BJ (cell line): ENCODE results near the gene PLPP7. TPM values are rescaled to one million over a fixed set of nuclear protein-coding genes. Genes with fewer than 3 reads are reported as not detected.
"Not testable (repeated sequence)": the region's sequence is repeated elsewhere in the genome, so short reads cannot be mapped to it uniquely, and the experiment has no call there.

ENCODE experiments used
- CTCF ChIA-PET: fragments of 350-600 bp; formaldehyde crosslinking; extraction: SDS; loops from one replicate; lab custom pipeline; 2021; ENCODE audit warnings: antibody characterized with exemption, inconsistent platforms; lab: Yijun Ruan, JAX
- POLR2A ChIA-PET: fragments of 300-600 bp; sonication (Branson Sonifier 250); formaldehyde crosslinking; extraction: SDS; loops from one replicate; lab custom pipeline; 2021; ENCODE audit warnings: antibody characterized with exemption; lab: Charles Lee
- DNase-seq: peaks from one replicate; pipeline ENCODE4 v3.0.0-alpha.2; 2011; ENCODE audit warnings: low read depth
- H3K27me3 ChIP-seq: 2 replicates; pipeline ENCODE4 v1.6.0; 2011; ENCODE audit warnings: low read length; ENCODE audit not compliant: control insufficient read depth, insufficient read depth
- H3K36me3 ChIP-seq: 2 replicates; pipeline ENCODE4 v1.5.1; 2011; ENCODE audit warnings: low read length; ENCODE audit not compliant: control insufficient read depth, insufficient read depth
- H3K4me3 ChIP-seq: 2 replicates; pipeline ENCODE4 v1.5.1; 2011; ENCODE audit warnings: low read depth, mild to moderate bottlenecking, control low read depth, low read length
- CTCF ChIP-seq: IDR thresholded peaks from 2 replicates; pipeline ENCODE4 v1.5.1; 2011; ENCODE audit warnings: low read depth, mild to moderate bottlenecking, control low read depth, inconsistent platforms, low read length, moderate library complexity; ENCODE audit not compliant: insufficient read depth
- polyA plus RNA-seq: library from polyadenylated mRNA; depleted of rRNA; stranded (reverse); fragments of >200 nt; gene quantifications from 2 replicates; pipeline ENCODE4 v1.2.3, GENCODE V29; 2011

The PLPP7 gene
- polyA plus RNA-seq, 1 experiment = 3.9 TPM

GRCh38 chr9:131262327-131263032, 27.0 kb upstream of the PLPP7 start:
- CTCF ChIA-PET = no interaction called here
- TF ChIP-seq CTCF = no peak
- no peaks in the 10 kb centered on the region for H3K36me3 ChIP-seq
- H3K4me3 ChIP-seq = no peak overlapping the region
- POLR2A ChIA-PET = no interaction called here
- DNase-seq = no peak
- H3K27me3 ChIP-seq = no peaks in the 10 kb centered on the region

GRCh38 chr9:131263033-131263343, 26.5 kb upstream of the PLPP7 start:
- POLR2A ChIA-PET, H3K36me3 ChIP-seq, H3K27me3 ChIP-seq, DNase-seq, CTCF ChIA-PET, H3K4me3 ChIP-seq: not testable (repeated sequence)

- ChIA-PET POLR2A (interaction anchor here (0.7 kb wide), 1 partner anchor 37 kb away, joined by 5 read pairs; no protein-coding TSS in a partner anchor), CTCF (no interaction called here)
- H3K27me3 ChIP-seq = no peaks in the 10 kb centered on the region
- H3K36me3 ChIP-seq = no peaks in the 10 kb centered on the region
- no peak for DNase-seq
- no peak for TF ChIP-seq CTCF
- no peak overlapping the region for H3K4me3 ChIP-seq
These were observed 25.8 kb upstream of the PLPP7 start for GRCh38 chr9:131263701-131264100.

- no peaks in the 10 kb centered on the region for H3K36me3 ChIP-seq
- ChIA-PET POLR2A (interaction anchor here (0.7 kb wide), 1 partner anchor 36 kb away, joined by 5 read pairs; no protein-coding TSS in a partner anchor), CTCF (no interaction called here)
- no peak for TF ChIP-seq CTCF
- H3K4me3 ChIP-seq = no peak overlapping the region
- no peaks in the 10 kb centered on the region for H3K27me3 ChIP-seq
- no peak for DNase-seq
These were observed 25.3 kb upstream of the PLPP7 start for GRCh38 chr9:131264231-131264630.

GRCh38 chr9:131266266-131267229, 23.0 kb upstream of the PLPP7 start:
- no peak for TF ChIP-seq CTCF
- no peak for DNase-seq
- H3K27me3 ChIP-seq = no peaks in the 10 kb centered on the region
- H3K4me3 ChIP-seq = no peak overlapping the region
- H3K36me3 ChIP-seq = no peaks in the 10 kb centered on the region
- ChIA-PET POLR2A (interaction anchor here (0.6 kb wide), 1 partner anchor 107 kb away, joined by 5 read pairs; no protein-coding TSS in a partner anchor), CTCF (interaction anchor here (1.1 kb wide), 1 partner anchor 14 kb away, joined by 3 read pairs; no protein-coding TSS in a partner anchor)
